Lung (tissue), 12 donors: ENCODE measurements around the gene SPHK1. TPM values are rescaled to one million over a fixed set of nuclear protein-coding genes. Genes with fewer than 3 reads are reported as not detected.

Experiments used
- ATAC-seq: fragments of 200-7000 bp; cut with Tn5 transposase; one replicate; pipeline ENCODE4 v1.9.1; 2020; ENCODE audit warnings: moderate number of reproducible peaks; ENCODE audit not compliant: insufficient read depth, low FRiP score
- DNase-seq, 3 donors: peaks; one replicate each; pipeline ENCODE4 v3.0.0-alpha.2; 2013 to 2017
- H3K27ac ChIP-seq, 2 donors: one replicate each; pipeline ENCODE4 v1.5.1; 2013; ENCODE audit warnings: mild to moderate bottlenecking in 2 of 2, moderate library complexity in 2 of 2, control low read depth in 1 of 2, inconsistent platforms in 1 of 2, low read depth in 1 of 2, low read length in 1 of 2
- H3K27me3 ChIP-seq, 3 donors: one replicate each; pipeline ENCODE4 v1.5.1; 2013; ENCODE audit warnings: low read length in 2 of 3; ENCODE audit not compliant: control insufficient read depth in 3 of 3, insufficient read depth in 3 of 3
- H3K36me3 ChIP-seq, 4 donors: one replicate each; pipeline ENCODE4 v1.5.1; 2013; ENCODE audit warnings: low read length in 4 of 4, mild to moderate bottlenecking in 1 of 4, moderate library complexity in 1 of 4; ENCODE audit not compliant: control insufficient read depth in 4 of 4, insufficient read depth in 4 of 4
- H3K4me1 ChIP-seq, 5 donors: one replicate each; pipeline ENCODE4 v1.5.1; 2013; ENCODE audit warnings: low read length in 5 of 5, mild to moderate bottlenecking in 2 of 5, moderate library complexity in 1 of 5; ENCODE audit not compliant: control insufficient read depth in 5 of 5, insufficient read depth in 5 of 5
- H3K4me3 ChIP-seq: one replicate; pipeline ENCODE4 v1.5.1; 2013; ENCODE audit warnings: mild to moderate bottlenecking, control low read depth, moderate library complexity
- H3K9ac ChIP-seq, 2 donors: one replicate each; pipeline ENCODE4 v1.5.1; 2013; ENCODE audit warnings: low read length in 2 of 2, control low read depth in 1 of 2; ENCODE audit not compliant: insufficient read depth in 1 of 2
- H3K9me3 ChIP-seq, 4 donors: one replicate each; pipeline ENCODE4 v1.5.1; 2013; ENCODE audit warnings: low read length in 3 of 4, mild to moderate bottlenecking in 1 of 4, moderate library complexity in 1 of 4; ENCODE audit not compliant: control insufficient read depth in 4 of 4, insufficient read depth in 3 of 4
- WGBS, 2 donors: extraction: QIAGEN DNeasy Blood & Tissue Kit; methylation state at CpG; one replicate each; pipeline ENCODE4 v1.1.7; 2013; 5-methylcytosine and 5-hydroxymethylcytosine counted together
- polyA plus RNA-seq, 2 donors: library from polyadenylated mRNA; stranded (reverse); fragments of 200-250 nt; gene quantifications; one replicate each; pipeline ENCODE4 v1.2.1, GENCODE V29; 2013
- total RNA-seq, 2 donors: library from RNA; depleted of rRNA in 1 of 2; stranded (reverse); fragments of >200 nt in 1 of 2; gene quantifications; one replicate each; pipeline ENCODE4 v1.2.1, GENCODE V29; 2014 to 2021
- TF ChIP-seq, protein P1 (sequence below): IDR thresholded peaks from 2 replicates; pipeline ENCODE4 v1.5.1; 2012; ENCODE audit warnings: mild to moderate bottlenecking; ENCODE audit errors: control extremely low read depth, extremely low read depth
- donor health status: control.
- donor health status: control.
- donor health status: Bipolar disorder and iron deficiency.
- donor health status: healthy.
- donor health status: DM: yes; HTN: yes; CAD: no.

SPHK1 gene
- total and polyA plus RNA-seq, 4 donors: 11.0 to 82.4 (median 15.6) TPM

DNA sequence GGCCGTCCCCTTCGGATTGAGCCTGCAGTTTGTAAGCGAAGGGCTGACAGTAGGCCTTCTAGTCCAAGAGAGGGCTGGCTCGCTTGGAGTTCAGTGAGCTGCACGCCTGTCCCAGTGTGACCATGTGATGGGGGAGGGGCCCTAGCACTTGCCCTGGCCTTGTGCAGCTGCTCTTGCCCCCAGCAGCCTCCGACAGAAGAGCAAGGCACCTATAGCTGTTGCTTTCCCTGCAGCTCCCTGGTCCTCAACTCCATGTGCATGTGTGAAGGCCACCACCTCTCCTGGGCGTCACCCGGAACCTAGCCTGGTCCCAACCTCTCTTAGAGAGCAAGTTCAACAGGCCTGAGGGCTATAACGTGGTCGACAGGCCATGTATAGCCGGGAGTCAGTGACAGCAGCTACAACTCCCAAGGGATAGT lies 5.6 kb downstream of the SPHK1 start:
- peaks cover 0 to 4% (median 3%) of the 10 kb centered on the region in 3 donors for H3K27me3 ChIP-seq
- ATAC-seq (no peak), DNase-seq (no peak)
- peaks cover 6 to 28% (median 17%) of the 10 kb centered on the region in 4 donors for H3K36me3 ChIP-seq
- H3K9ac ChIP-seq: no peak overlapping the region
- H3K9me3 ChIP-seq: no peaks in the 10 kb centered on the region
- TF ChIP-seq, protein P1, sequence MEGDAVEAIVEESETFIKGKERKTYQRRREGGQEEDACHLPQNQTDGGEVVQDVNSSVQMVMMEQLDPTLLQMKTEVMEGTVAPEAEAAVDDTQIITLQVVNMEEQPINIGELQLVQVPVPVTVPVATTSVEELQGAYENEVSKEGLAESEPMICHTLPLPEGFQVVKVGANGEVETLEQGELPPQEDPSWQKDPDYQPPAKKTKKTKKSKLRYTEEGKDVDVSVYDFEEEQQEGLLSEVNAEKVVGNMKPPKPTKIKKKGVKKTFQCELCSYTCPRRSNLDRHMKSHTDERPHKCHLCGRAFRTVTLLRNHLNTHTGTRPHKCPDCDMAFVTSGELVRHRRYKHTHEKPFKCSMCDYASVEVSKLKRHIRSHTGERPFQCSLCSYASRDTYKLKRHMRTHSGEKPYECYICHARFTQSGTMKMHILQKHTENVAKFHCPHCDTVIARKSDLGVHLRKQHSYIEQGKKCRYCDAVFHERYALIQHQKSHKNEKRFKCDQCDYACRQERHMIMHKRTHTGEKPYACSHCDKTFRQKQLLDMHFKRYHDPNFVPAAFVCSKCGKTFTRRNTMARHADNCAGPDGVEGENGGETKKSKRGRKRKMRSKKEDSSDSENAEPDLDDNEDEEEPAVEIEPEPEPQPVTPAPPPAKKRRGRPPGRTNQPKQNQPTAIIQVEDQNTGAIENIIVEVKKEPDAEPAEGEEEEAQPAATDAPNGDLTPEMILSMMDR: no peak
- H3K4me1 ChIP-seq: peaks cover 0 to 16% (median 5%) of the 10 kb centered on the region in 5 donors
- 86 to 88% methylated on average over 11 of the region's 11 CpGs for WGBS, 2 donors
- H3K27ac ChIP-seq: peak overlapping the region in 1 of 2 donors; percentile 15
- no peak overlapping the region for H3K4me3 ChIP-seq

DNA sequence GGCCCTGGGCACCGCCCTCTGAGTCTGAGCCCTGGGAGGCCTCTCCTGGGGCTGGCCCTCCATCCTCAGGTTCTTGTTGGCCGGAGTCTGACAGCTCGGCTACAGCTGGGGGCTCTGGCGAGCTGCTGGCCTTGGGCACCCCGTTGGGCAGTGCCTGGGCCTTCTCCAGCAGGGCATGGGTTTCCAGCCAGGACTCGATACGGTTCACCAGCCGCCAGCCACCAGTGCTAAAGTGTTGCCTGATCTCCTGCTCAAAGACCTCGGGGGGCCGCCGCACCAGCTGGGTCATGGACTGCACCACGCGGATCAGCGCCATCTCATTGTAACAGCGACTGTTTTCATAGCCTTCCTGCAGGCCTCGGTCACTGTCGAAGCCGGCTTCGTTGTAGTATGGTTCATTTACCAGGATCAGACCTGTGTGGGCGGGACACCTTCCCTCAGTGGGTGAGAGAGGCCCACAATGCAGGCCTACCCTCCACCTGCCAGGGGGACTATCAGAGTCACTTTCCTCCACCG lies 6.8 kb downstream of the SPHK1 start:
- H3K36me3 ChIP-seq: peaks cover 6 to 37% (median 23%) of the 10 kb centered on the region in 4 donors
- H3K4me1 ChIP-seq: peaks cover 0 to 3% (median 0%) of the 10 kb centered on the region in 5 donors
- H3K27me3 ChIP-seq: no peaks in the 10 kb centered on the region
- WGBS, 2 donors: 96 to 98% methylated on average over 21 of the region's 21 CpGs
- DNase-seq: no peak
- H3K4me3 ChIP-seq: no peak overlapping the region
- no peaks in the 10 kb centered on the region for H3K9me3 ChIP-seq
- H3K9ac ChIP-seq: no peak overlapping the region
- ATAC-seq: no peak
- TF ChIP-seq, protein P1: no peak
- no peak overlapping the region for H3K27ac ChIP-seq

DNA sequence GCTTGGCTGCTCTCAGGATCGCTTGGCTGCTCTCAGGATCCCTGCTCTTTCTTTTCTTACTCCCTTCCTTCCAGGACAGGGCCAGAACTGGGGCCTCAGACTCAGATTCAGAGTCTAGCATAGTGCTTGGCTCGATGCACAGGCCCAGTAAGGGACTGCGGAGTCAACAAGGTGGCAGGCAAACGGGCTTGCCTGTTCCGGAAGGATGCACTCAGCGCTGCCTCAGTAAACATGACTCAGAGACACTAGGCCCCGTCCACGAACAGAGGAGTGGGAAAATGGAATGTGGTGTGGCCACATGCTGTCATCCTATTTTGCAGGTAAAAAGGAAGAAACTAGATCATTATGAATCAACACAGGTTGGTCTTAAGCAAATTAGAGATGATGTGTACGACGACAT lies 9.8 kb downstream of the SPHK1 start:
- 91 to 95% methylated on average over 10 of the region's 10 CpGs for WGBS, 2 donors
- Histone ChIP-seq H3K27ac (no peak overlapping the region), H3K36me3 (peaks cover 18 to 58% (median 37%) of the 10 kb centered on the region in 4 donors), H3K4me1 (no peaks in the 10 kb centered on the region), H3K27me3 (no peaks in the 10 kb centered on the region), H3K4me3 (no peak overlapping the region), H3K9ac (no peak overlapping the region), H3K9me3 (no peaks in the 10 kb centered on the region)
- TF ChIP-seq, protein P1: no peak
- DNase-seq: no peak
- no peak for ATAC-seq

- Histone ChIP-seq H3K4me3 (no peak overlapping the region), H3K9ac (no peak overlapping the region), H3K27ac (no peak overlapping the region), H3K9me3 (no peaks in the 10 kb centered on the region), H3K4me1 (no peaks in the 10 kb centered on the region), H3K27me3 (no peaks in the 10 kb centered on the region), H3K36me3 (peaks cover 18 to 67% (median 35%) of the 10 kb centered on the region in 4 donors)
- 97% methylated on average over 15 of the region's 15 CpGs for WGBS, 2 donors
- no peak for DNase-seq
- TF ChIP-seq, protein P1: no peak
- ATAC-seq: no peak
Measured at GRCh38 chr17:76395980-76396379, 11.6 kb downstream of the SPHK1 start.
